Ramos (cell line): ENCODE measurements around the gene BRD8.

Experiments used
- in situ Hi-C: fragments of 300-500 bp; cut with MboI; formaldehyde crosslinking; loops from one replicate; pipeline ENCODE4 v1.14.3; 2022; ENCODE audit warnings: low sequenced_read_pairs; ENCODE audit not compliant: unreplicated experiment

Gene BRD8

GRCh38 chr5:138109463-138110265, 68.8 kb downstream of the BRD8 start:
- in situ Hi-C loops = no loop called here

GRCh38 chr5:138107213-138107612, 71.2 kb downstream of the BRD8 start:
- in situ Hi-C loops = no loop called here

DNA sequence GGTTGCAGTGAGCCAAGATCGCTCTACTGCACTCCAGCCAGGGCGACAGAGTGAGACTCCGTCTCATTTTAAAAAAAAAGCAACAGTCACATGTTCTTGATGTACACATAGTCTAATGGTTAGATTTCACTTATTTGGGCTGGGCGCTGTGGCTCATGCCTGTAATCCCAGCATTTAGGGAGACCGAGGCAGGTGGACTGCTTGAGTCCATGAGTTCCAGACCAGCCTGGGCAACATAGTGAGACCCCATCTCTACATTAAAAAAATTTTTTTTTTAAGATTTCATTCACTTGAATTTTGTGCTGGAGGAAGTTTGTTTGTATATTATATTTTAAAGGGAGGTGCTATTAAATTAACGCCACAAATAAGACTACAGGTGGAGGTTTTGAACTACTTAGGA, 72.7 kb downstream of the BRD8 start:
- in situ Hi-C loops = no loop called here

DNA sequence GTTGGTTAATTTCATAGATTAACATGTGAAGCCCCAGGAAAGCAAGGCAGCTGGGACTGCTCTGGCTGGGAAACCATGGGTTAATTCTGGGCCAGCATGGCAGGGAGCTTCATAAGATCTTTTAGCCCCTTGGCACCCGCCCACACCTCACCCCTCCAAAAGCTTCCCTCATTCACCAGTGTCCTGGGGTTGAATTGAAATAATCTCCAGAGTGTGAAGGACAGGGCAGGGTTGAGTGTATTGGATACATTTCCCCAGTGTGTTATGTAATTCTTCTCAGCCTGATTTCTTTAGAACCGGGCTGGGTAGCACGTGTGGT, 75.2 kb downstream of the BRD8 start:
- in situ Hi-C loops = no loop called here

GRCh38 chr5:138102454-138103318, 75.7 kb downstream of the BRD8 start:
- in situ Hi-C loops = no loop called here

DNA sequence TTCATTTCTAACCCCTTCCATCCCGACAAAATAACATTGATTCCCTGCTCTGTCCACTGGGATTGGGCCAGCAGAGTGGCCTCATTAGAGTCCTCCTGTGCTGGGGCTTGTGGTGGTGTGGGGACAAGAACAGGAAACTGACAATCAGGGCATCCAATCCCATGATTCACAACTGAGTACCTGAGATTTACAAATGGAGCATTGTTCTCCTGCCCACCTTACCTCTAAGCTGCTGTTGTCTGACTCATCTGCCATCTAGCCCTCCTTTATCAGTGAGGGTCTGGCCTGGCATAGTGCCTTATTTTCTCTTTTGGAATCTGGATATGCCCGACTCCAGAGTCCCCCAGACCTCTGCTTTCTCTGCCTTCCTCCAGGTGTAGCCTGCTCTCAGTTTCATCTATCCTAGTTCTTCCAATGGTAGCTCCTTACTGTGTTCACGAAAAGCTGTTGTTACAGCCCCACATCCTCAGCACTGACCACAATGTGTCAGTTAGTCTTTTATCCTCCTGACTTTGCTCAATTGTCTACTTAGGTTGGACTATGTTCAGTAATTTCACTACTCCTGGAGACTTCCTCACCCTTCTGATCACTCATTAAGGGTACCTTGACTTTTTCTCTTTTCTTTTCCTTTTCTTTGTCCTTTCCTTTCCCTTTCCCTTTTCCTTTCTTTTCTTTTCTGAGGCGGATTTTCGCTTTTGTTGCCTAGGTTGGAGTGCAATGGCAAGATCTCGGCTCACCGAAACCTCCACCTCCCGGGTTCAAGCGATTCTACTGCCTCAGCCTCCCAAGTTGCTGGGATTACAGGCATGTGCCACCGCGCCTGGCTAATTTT, 81.2 kb downstream of the BRD8 start:
- in situ Hi-C loops = no loop called here

- in situ Hi-C loops = no loop called here
Observed at GRCh38 chr5:138096363-138096762, 82.1 kb downstream of the BRD8 start.

DNA sequence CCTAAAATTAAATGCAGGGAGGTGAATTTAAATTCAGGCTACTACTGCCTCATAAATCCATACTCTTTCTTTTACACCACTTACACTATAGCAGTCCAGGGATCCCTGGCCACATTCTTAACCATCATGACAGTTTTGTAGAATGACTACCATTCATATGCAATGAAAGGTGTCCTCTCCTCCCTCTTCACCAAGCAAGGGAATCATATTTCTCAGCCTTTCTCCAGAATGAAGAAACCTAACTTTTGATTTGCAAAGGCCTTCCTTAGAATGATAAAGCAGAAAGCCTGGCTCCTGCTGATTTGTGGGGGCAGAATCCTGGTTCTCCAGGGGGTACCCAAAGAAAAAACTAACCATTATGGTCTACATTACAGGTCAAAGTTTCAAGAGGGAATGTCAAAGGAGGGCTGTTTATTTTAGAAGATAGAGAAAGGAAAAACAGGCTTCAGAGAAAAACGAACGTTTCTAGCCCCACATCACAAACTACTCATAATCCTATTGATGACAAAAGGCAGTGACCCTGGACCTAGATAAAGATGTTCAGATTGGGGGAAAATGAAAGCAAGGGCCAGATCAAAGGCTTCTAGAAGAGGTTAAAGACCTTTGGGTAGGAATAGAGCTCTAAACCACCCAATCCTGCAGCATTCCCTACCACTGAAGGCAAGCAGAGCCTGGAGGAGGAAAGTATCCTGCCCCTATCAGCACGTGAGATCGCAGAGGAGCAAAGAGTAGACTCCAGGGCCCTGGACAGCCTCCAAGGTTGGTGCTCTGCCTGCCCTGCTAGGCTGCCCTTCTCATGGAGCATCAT, 83.1 kb downstream of the BRD8 start:
- in situ Hi-C loops = no loop called here

GRCh38 chr5:138093036-138093435, 85.4 kb downstream of the BRD8 start:
- in situ Hi-C loops = no loop called here

DNA sequence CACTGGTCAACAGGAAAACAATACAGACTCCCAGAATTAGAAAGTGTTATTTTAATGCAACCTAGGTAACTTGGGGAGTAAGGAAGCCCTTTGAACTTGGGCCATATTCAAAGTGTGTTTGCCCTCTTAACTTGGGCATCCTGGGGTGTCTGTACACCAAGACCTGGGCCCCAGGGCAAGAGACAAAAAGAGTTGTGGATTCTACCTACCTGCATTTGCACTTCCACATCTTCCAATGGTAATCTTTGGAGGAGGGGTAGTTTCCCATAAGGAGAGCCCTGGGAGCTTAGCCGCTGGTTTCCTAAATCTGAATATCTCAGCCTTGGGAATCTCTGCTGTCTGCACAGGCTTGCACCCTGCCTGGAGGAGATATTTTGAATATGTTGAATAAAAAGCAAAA, 86.1 kb downstream of the BRD8 start:
- in situ Hi-C loops = no loop called here

- in situ Hi-C loops = no loop called here
Observed at GRCh38 chr5:138091685-138092084, 86.7 kb downstream of the BRD8 start.
